Measurements from ENCODE around the gene TFEC.
"Not testable (repeated sequence)": the region's sequence is repeated elsewhere in the genome, so short reads cannot be mapped to it uniquely, and the experiment has no call there.

TFEC gene

GRCh38 chr7:115987486-115987885, 43.1 kb downstream of the TFEC start:
- no peak for DNase-seq

- no peak for DNase-seq
Measured at GRCh38 chr7:115984105-115984504, 46.5 kb downstream of the TFEC start.

GRCh38 chr7:115980159-115980558, 50.4 kb downstream of the TFEC start:
- no peak for DNase-seq

DNA sequence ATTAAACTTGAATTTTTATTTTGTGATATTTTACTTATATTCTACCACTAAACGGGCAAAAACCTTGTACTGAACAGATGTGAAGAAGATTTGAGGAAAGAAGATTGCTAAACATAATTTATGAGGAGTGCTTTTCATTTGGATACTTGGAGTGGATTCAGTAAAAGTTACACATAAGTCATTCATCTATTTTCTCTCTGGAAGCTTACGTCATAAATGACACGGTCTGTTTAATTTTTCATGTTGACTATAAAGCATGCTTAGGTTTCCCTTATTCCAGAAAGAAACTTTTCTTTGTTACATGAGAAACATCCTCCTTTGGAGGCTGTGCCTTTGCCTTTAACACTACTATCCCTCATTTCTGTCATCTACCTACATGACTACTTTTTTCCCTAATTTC, 53.9 kb downstream of the TFEC start:
- no peak for DNase-seq

DNA sequence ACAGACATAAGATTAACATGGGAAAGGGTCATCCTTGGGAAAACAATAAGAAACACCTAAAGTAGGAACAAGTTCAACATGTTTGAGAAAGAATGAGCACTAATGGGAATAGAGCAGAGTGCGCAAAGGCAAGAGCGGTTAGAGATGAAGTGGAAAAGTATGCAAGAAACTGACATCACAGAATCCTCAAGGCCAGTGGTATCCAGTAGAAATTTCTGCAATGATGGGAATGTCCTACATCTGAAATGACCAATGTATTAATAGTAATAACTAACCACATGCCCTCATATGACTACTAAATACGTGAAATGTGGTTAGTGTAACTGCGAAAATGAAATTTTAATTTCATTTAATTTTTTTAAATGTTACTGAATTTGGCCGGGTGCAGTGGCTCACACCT, 54.8 kb downstream of the TFEC start:
- no peak for DNase-seq

DNA sequence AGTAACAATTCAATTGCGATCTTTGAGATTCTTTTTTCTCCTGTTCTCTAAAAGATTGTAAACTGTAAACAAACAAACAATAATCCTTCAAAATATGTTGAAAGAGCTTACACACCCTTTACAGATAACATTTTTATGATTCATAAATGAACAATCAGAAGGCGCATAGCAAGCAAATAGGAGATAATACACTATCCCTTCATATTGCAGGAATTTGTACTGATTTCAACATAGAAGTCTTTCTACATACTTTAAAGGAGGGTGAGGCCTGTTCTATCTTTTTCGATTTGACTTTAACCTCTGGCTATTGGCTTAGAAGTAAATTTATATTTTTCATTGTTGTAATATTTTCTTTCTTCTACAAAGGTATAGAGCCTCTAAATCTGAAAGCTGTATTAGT, 57.2 kb downstream of the TFEC start:
- DNase-seq, result no peak

DNA sequence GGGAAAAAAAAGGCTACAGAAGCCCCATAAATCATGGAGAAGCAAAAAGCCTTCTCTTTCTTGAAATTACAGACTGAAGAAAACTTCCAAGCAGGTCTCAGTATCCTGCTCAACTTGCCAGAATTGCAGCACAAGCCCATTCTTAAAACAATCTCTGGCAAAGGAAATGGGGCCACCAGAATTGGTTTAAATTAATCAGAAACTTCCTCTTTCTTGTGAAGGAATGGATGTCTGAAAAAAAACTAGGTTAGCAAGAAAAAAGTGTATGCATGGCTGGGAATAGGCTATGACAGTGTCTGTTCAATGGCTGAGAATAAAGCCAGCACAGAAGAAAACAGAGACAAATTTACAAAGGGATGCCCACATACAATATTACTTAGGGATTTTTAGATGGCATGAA, 59.1 kb downstream of the TFEC start:
- no peak for DNase-seq

- DNase-seq, result no peak
Measured at GRCh38 chr7:115968596-115968995, 62.0 kb downstream of the TFEC start.

- no peak for DNase-seq
Measured at GRCh38 chr7:115968171-115968570, 62.4 kb downstream of the TFEC start.

DNA sequence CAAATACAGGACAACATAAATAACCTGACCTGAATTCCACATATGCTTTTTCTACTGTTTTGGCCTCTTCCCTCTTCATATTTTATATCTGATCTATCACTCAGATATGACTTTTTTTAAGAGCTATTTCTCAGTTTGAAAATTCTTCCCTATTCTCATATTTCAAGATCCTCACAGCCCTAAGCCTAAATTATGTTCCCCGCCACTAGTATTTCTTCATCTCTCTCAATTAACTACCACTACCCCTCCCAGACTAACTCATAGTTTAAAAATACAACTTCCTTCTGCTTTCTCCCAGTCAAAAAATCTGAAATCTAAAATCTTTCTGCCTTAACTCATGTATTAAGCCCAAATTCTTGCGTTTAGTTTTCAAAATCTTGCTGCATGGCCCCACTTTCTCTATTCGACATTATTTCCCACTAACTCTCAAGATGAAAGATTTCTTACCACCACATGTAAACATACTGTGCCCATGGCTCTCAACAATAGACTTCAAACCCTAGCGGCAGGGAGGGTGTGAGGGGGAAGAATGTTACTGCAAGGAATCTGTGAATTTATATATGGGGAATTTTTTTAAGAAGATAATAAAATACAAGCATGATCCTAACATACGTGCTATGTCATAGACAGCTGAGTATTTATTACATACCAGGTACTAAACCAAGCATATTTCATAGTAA, 64.6 kb downstream of the TFEC start:
- DNase-seq, result no peak

GRCh38 chr7:115965236-115965635, 65.3 kb downstream of the TFEC start:
- no peak for DNase-seq

- DNase-seq, result no peak
Measured at GRCh38 chr7:115964799-115965198, 65.8 kb downstream of the TFEC start.

DNA sequence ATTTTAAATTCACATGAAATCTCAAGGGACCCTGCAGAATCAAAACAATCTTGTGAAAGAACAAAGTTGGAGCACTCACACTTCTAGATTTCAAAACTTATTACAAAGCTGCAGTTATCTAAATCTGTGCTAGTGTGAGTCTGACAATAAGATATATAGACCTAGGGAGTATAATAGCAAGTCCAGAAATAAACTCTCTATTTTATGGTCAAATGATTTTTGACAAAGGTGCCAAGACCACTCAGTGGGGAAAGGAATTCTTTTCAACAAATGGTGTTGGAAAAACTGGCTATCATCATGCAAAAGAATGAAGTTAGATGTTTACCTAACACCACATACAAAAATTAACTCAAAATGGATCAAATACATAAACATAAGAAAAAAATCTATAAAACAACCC, 68.2 kb downstream of the TFEC start:
- no peak for DNase-seq

DNA sequence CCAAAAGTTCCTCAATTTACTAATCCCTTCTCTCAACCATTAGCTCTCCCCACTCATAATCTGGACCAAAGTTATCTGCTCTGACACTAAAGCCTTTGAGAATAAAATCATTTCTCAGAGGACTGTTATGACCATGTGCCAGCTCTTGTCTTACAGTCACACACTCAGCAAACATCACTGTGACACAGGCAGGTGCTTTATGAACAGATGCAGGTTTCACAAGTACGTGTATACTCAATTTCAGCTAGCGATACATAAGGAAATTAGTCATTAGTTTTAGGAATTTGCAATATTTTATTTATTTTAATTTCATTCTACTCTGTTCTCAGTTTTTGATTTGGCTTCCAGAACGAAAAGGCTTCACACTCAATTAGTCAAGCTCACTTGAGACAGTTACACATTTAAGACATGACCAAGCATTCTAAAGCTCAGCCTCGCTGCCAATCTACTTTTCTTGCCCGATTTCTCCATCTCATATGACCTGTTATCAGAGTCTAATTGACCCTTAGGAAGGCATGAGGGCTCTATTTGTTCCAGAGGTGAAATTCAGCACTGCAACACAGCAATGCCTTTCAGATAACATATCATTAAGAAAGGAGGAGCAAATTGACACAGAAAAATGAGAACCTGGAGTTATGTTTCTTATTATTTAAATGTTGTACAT, 76.8 kb downstream of the TFEC start:
- no peak for DNase-seq

GRCh38 chr7:115952832-115953231, 77.7 kb downstream of the TFEC start:
- DNase-seq, result no peak

DNA sequence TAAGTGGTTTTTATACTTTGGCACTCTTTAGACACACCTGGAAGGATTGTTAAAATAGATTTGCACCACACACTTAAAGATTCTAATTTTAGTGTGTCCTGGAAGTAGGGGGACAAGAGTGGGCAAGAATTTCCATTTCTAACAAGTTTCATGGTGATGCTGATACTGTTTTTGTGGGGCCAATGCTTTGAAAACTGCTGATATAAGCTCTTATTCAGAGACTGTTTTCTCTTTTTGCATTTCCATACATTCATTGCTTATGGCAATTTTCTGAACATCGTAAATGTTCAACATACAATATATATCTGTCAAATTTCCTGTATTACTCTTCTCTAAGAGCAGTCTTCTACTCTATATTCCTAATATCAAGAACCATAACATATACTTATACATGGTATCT, 79.0 kb downstream of the TFEC start:
- no peak for DNase-seq

- DNase-seq, result no peak
Measured at GRCh38 chr7:115941703-115942268, 88.8 kb downstream of the TFEC start.

GRCh38 chr7:115940460-115941060, 90.0 kb downstream of the TFEC start:
- DNase-seq, result no peak

GRCh38 chr7:115937960-115938359, 92.6 kb downstream of the TFEC start:
- no peak for DNase-seq

DNA sequence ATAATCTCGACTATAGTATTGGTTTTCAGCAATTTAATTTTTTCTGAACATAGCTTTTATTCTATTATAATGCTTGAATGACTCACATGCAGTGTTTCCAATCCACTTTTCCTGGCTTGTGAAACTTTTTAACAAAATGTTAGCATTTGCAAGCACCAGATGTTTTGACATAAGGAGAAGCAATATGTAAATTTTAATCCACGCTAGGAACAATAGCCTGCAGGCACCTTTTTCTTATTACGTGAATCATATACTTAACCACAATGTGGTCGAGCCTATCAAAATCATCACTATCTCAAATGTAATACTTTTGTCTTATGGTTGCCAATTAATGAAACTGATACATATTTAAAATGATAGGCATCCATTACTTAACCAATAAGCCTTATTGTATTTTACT, 97.1 kb downstream of the TFEC start:
- DNase-seq, result no peak

DNA sequence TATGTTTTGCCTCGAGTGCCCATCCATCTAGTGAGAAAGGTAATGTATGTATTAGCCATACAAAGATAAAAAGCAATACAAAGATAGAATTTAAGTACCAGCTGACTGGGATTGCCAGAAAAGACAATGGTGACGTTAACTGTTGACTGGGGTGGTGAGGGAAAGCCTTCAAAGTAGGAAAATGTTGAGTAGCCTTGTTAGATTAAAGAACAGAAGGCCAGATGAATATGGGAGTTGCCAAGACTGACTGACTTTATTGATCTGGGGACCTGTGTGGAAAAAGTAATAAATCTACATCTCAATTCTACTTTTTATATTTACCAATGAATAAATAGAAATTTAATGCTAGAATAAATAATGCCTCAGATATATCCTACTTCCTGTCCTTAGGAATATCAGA, 97.7 kb downstream of the TFEC start:
- no peak for DNase-seq

GRCh38 chr7:115930184-115930583, 100.4 kb downstream of the TFEC start:
- not testable (repeated sequence) for DNase-seq

- DNase-seq, result not testable (repeated sequence)
Measured at GRCh38 chr7:115929736-115930135, 100.8 kb downstream of the TFEC start.

DNA sequence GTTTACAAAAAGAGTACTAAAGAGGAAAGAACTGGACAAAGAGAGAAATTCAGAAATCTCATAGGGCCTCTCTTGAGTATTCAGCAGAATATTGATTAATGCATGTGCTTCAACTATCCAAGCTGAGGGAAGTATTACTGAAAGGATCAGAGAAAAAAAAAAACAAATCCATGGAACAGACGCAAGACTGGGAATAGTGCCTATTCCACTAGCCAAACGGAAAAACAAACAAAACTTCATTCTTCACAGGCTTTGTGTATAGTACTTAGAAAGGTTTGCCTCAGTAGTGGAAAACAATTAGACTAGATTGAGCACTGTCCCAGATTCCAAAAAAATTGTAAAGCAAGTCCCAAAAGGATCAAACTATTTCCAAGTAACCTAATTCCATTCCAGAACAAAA, 106.2 kb downstream of the TFEC start:
- DNase-seq, result no peak

All from NCI-H748 treated with DMSO at 0.1 percent for 48 hours (cell line).